SK-N-MC (cell line): Measurements from ENCODE around the gene KRT79.

ENCODE experiments used
- EZH2 ChIP-seq: fragments of 200-600 bp; sonication (generic); IDR thresholded peaks from one replicate; pipeline ENCODE4 v1.6.1; 2017; ENCODE audit warnings: antibody characterized with exemption
- POLR2AphosphoS5 ChIP-seq: IDR thresholded peaks from 2 replicates; pipeline ENCODE4 v1.6.1; 2012; ENCODE audit warnings: mild to moderate bottlenecking, low read depth, low read length, borderline replicate concordance

GRCh38 chr12:52787324-52788191 is 46.6 kb downstream of the KRT79 start:
- no peak for TF ChIP-seq EZH2
- no peak for TF ChIP-seq POLR2AphosphoS5
